Measurements from ENCODE around the gene AGAP1. TPM values are rescaled to one million over a fixed set of nuclear protein-coding genes. Genes with fewer than 3 reads are reported as not detected.

The AGAP1 gene
- total RNA-seq, 1 donor from 2014 or later = 20.4 TPM

GRCh38 chr2:235702186-235702585 lies 208.3 kb downstream of the AGAP1 start:
- Histone ChIP-seq H3K4me2 (no peak overlapping the region), H4K20me1 (ENCODE audit: low read depth) (peaks cover 81% of the 10 kb centered on the region), H3K36me3 (no peaks in the 10 kb centered on the region)

GRCh38 chr2:235703711-235704295 lies 210.0 kb downstream of the AGAP1 start:
- peaks cover 36% of the 10 kb centered on the region for H3K4me1 Mint-ChIP-seq
- H3K36me3 ChIP-seq = no peaks in the 10 kb centered on the region
- no peak for DNase-seq (ENCODE audit: low spot score)
- H3K27ac ChIP-seq = no peak overlapping the region
- H3K9me3 Mint-ChIP-seq = peaks cover 2% of the 10 kb centered on the region
- H3K4me3 ChIP-seq = no peak overlapping the region
- peaks cover 89% of the 10 kb centered on the region for H4K20me1 ChIP-seq (ENCODE audit: low read depth)
- H3K36me3 Mint-ChIP-seq = peaks cover 11% of the 10 kb centered on the region
- H3K27ac Mint-ChIP-seq = no peak overlapping the region
- no peak overlapping the region for H3K4me3 Mint-ChIP-seq
- no peaks in the 10 kb centered on the region for H3K27me3 Mint-ChIP-seq (ENCODE audit: insufficient read depth, low read depth)
- H3K4me2 ChIP-seq = no peak overlapping the region
- peaks cover 91% of the 10 kb centered on the region for H3K79me2 ChIP-seq (ENCODE audit: low read depth)
- no peaks in the 10 kb centered on the region for H3F3A ChIP-seq (ENCODE audit: low read depth)
- H3K27me3 ChIP-seq = no peaks in the 10 kb centered on the region
- H3K9me3 ChIP-seq (ENCODE audit: low read depth) = no peaks in the 10 kb centered on the region
- peaks cover 6% of the 10 kb centered on the region for H3K4me1 ChIP-seq
- no peak overlapping the region for H2AFZ ChIP-seq (replicated peaks)
- no peak overlapping the region for H3K9ac ChIP-seq
- TF ChIP-seq EZH2phosphoT487 (IDR thresholded peaks at IDR 0.05) (no peak), CTCF (IDR thresholded peaks at IDR 0.05) (no peak), EZH2 (IDR thresholded peaks at IDR 0.05) (no peak)

More at GRCh38 chr2:235702186-235702585, 208.3 kb downstream of the AGAP1 start:
- TF ChIP-seq EZH2 (IDR thresholded peaks at IDR 0.05) (no peak), CTCF (IDR thresholded peaks at IDR 0.05) (no peak), EZH2phosphoT487 (IDR thresholded peaks at IDR 0.05) (no peak)
- Mint-ChIP-seq H3K9me3 (peaks cover 13% of the 10 kb centered on the region), H3K27ac (no peak overlapping the region), H3K27me3 (ENCODE audit: insufficient read depth, low read depth) (no peaks in the 10 kb centered on the region), H3K36me3 (peaks cover 12% of the 10 kb centered on the region), H3K4me3 (no peak overlapping the region), H3K4me1 (peaks cover 27% of the 10 kb centered on the region)
- Histone ChIP-seq H3K9me3 (ENCODE audit: low read depth) (no peaks in the 10 kb centered on the region), H2AFZ (replicated peaks) (no peak overlapping the region), H3K4me3 (no peak overlapping the region), H3K9ac (no peak overlapping the region), H3K79me2 (ENCODE audit: low read depth) (peaks cover 95% of the 10 kb centered on the region), H3K27me3 (no peaks in the 10 kb centered on the region), H3K4me1 (peaks cover 6% of the 10 kb centered on the region), H3F3A (ENCODE audit: low read depth) (no peaks in the 10 kb centered on the region), H3K27ac (no peak overlapping the region)
- DNase-seq (ENCODE audit: low spot score) = no peak

- Histone ChIP-seq H3K4me3 (no peak overlapping the region), H3K9me3 (ENCODE audit: low read depth) (no peaks in the 10 kb centered on the region), H4K20me1 (ENCODE audit: low read depth) (peaks cover 85% of the 10 kb centered on the region), H3K4me2 (no peak overlapping the region), H2AFZ (replicated peaks) (no peak overlapping the region), H3K27me3 (no peaks in the 10 kb centered on the region), H3K9ac (no peak overlapping the region), H3K27ac (no peak overlapping the region), H3K79me2 (ENCODE audit: low read depth) (peaks cover 76% of the 10 kb centered on the region), H3K4me1 (peaks cover 7% of the 10 kb centered on the region), H3K36me3 (no peaks in the 10 kb centered on the region), H3F3A (ENCODE audit: low read depth) (peaks cover 5% of the 10 kb centered on the region)
- Mint-ChIP-seq H3K4me3 (no peak overlapping the region), H3K4me1 (peaks cover 38% of the 10 kb centered on the region), H3K36me3 (peaks cover 19% of the 10 kb centered on the region), H3K27me3 (ENCODE audit: insufficient read depth, low read depth) (peaks cover 3% of the 10 kb centered on the region), H3K27ac (no peak overlapping the region), H3K9me3 (no peaks in the 10 kb centered on the region)
- TF ChIP-seq EZH2 (IDR thresholded peaks at IDR 0.05) = no peak
- no peak for DNase-seq (ENCODE audit: low spot score)
These were observed 211.5 kb downstream of the AGAP1 start for GRCh38 chr2:235705296-235705695.

GRCh38 chr2:235706506-235706905 lies 212.7 kb downstream of the AGAP1 start:
- Histone ChIP-seq H3K27ac (no peak overlapping the region), H2AFZ (replicated peaks) (no peak overlapping the region), H3K9ac (no peak overlapping the region), H3F3A (ENCODE audit: low read depth) (peaks cover 11% of the 10 kb centered on the region), H3K4me2 (no peak overlapping the region), H3K9me3 (ENCODE audit: low read depth) (no peaks in the 10 kb centered on the region), H3K27me3 (no peaks in the 10 kb centered on the region), H3K36me3 (no peaks in the 10 kb centered on the region), H3K4me1 (peaks cover 8% of the 10 kb centered on the region), H3K79me2 (ENCODE audit: low read depth) (peaks cover 73% of the 10 kb centered on the region), H3K4me3 (no peak overlapping the region), H4K20me1 (ENCODE audit: low read depth) (peaks cover 87% of the 10 kb centered on the region)
- Mint-ChIP-seq H3K9me3 (no peaks in the 10 kb centered on the region), H3K27me3 (ENCODE audit: insufficient read depth, low read depth) (peaks cover 3% of the 10 kb centered on the region), H3K36me3 (peaks cover 24% of the 10 kb centered on the region), H3K4me1 (peaks cover 43% of the 10 kb centered on the region), H3K4me3 (no peak overlapping the region), H3K27ac (no peak overlapping the region)
- TF ChIP-seq CTCF (IDR thresholded peaks at IDR 0.05) (no peak), EZH2phosphoT487 (IDR thresholded peaks at IDR 0.05) (no peak), EZH2 (IDR thresholded peaks at IDR 0.05) (no peak)
- DNase-seq (ENCODE audit: low spot score) = no peak

Data from neural progenitor cell (in vitro differentiated cells).